ENCODE measurements around the gene BICDL2. TPM values are rescaled to one million over a fixed set of nuclear protein-coding genes. Genes with fewer than 3 reads are reported as not detected.

Gene BICDL2
- polyA plus RNA-seq, 4 donors, result 19.1 to 47.8 (median 33.5) TPM

DNA sequence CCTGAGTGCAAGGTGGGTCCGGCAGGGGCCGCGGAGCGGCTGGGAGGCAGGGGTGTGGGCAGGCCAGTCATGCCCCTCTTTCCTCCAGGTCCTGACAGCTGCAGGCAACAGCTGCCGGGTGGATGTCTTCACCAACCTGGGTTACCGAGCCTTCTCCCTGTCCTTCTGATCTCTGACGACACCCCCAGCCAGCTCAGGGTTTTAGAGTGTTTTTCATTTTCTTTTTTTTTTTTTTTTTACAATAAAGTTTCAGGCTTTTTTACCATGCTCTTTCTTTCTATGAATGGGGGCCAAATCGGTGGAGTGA is 9.3 kb downstream of the BICDL2 start:
- Histone ChIP-seq H3K36me3 (ENCODE audit: control insufficient read depth in 3 of 3, insufficient read depth in 2 of 3, low read depth in 1 of 3, low read length in 3 of 3) (peaks cover 0 to 55% (median 5%) of the 10 kb centered on the region in 3 donors), H3K27me3 (ENCODE audit: control insufficient read depth in 3 of 3, insufficient read depth in 3 of 3, low read length in 3 of 3) (peaks cover 0 to 28% (median 9%) of the 10 kb centered on the region in 3 donors), H3K27ac (ENCODE audit: low read depth in 1 of 3, low read length in 2 of 3) (no peak overlapping the region), H3K4me1 (ENCODE audit: control insufficient read depth in 3 of 3, insufficient read depth in 2 of 3, low read depth in 1 of 3, low read length in 2 of 3) (peaks cover 2 to 36% (median 8%) of the 10 kb centered on the region in 3 donors), H3K9me3 (ENCODE audit: control insufficient read depth in 2 of 2, insufficient read depth in 1 of 2, low read depth in 1 of 2, low read length in 1 of 2) (no peaks in the 10 kb centered on the region), H3K4me3 (ENCODE audit: low read depth in 1 of 3, low read length in 3 of 3) (no peak overlapping the region)
- DNase-seq (no peak), FAIRE-seq (no peak)
- 79 to 91% (median 83%) methylated on average over 7 to 8 of the region's 8 CpGs for whole genome bisulfite sequencing, 3 donors

DNA sequence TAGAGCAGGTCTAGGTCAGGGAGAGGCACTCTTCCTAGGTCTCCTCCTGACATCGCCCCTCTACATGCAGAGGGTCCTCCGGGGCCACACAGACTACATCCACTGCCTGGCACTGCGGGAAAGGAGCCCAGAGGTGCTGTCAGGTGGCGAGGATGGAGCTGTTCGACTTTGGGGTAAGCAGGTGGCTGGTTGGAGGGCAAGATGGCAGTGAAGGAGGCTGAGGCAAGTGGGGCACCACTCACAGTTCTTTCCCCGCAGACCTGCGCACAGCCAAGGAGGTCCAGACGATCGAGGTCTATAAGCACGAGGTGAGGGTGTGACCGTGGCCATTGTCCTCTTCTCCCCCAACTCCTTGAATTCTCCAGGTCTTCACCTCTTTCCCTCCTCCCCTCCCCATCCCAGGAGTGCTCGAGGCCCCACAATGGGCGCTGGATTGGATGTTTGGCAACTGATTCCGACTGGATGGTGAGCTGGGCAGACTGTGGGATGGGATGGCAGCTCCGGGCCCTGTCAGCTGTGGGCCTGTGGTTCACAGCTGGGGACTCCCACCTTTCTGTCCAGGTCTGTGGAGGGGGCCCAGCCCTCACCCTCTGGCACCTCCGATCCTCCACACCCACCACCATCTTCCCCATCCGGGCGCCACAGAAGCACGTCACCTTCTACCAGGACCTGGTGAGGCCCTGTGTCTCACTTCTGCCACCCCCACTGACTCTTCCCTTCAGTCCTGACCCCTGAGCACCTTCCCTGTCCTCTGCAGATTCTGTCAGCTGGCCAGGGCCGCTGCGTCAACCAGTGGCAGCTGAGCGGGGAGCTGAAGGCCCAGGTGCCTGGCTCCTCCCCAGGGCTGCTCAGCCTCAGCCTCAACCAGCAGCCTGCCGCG is 9.9 kb downstream of the BICDL2 start:
- no peaks in the 10 kb centered on the region for H3K9me3 ChIP-seq (ENCODE audit: control insufficient read depth in 2 of 2, insufficient read depth in 1 of 2, low read depth in 1 of 2, low read length in 1 of 2)
- 95 to 96% (median 95%) methylated on average over 23 to 24 of the region's 24 CpGs for WGBS, 3 donors
- H3K36me3 ChIP-seq (ENCODE audit: control insufficient read depth in 3 of 3, insufficient read depth in 2 of 3, low read depth in 1 of 3, low read length in 3 of 3), result peaks cover 0 to 60% (median 5%) of the 10 kb centered on the region in 3 donors
- H3K4me3 ChIP-seq (ENCODE audit: low read depth in 1 of 3, low read length in 3 of 3), result no peak overlapping the region
- no peak for FAIRE-seq
- H3K27me3 ChIP-seq (ENCODE audit: control insufficient read depth in 3 of 3, insufficient read depth in 3 of 3, low read length in 3 of 3), result peaks cover 0 to 28% (median 9%) of the 10 kb centered on the region in 3 donors
- no peak for DNase-seq
- H3K27ac ChIP-seq (ENCODE audit: low read depth in 1 of 3, low read length in 2 of 3), result no peak overlapping the region
- H3K4me1 ChIP-seq (ENCODE audit: control insufficient read depth in 3 of 3, insufficient read depth in 2 of 3, low read depth in 1 of 3, low read length in 2 of 3), result peaks cover 2 to 42% (median 11%) of the 10 kb centered on the region in 3 donors

DNA sequence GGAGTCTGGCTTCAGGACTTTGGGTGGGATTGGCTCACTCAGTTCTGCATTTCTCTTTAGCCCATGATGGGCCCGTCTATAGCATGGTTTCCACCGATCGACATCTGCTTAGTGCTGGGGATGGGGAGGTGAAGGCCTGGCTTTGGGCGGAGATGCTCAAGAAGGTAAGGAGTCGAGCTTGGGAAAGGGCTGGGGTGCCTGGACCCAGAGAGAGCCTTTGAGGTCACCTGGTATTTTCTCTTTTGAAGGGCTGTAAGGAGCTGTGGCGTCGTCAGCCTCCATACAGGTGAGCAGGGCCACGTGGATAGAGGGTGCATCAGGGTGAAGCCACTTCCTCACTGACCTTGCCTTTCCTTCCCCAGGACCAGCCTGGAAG is 10.8 kb downstream of the BICDL2 start:
- WGBS, 3 donors, result 86 to 93% (median 90%) methylated on average over 8 of the region's 8 CpGs
- Histone ChIP-seq H3K9me3 (ENCODE audit: control insufficient read depth in 2 of 2, insufficient read depth in 1 of 2, low read depth in 1 of 2, low read length in 1 of 2) (no peaks in the 10 kb centered on the region), H3K4me3 (ENCODE audit: low read depth in 1 of 3, low read length in 3 of 3) (no peak overlapping the region), H3K27ac (ENCODE audit: low read depth in 1 of 3, low read length in 2 of 3) (no peak overlapping the region), H3K27me3 (ENCODE audit: control insufficient read depth in 3 of 3, insufficient read depth in 3 of 3, low read length in 3 of 3) (peaks cover 0 to 24% (median 9%) of the 10 kb centered on the region in 3 donors), H3K4me1 (ENCODE audit: control insufficient read depth in 3 of 3, insufficient read depth in 2 of 3, low read depth in 1 of 3, low read length in 2 of 3) (peaks cover 2 to 50% (median 17%) of the 10 kb centered on the region in 3 donors), H3K36me3 (ENCODE audit: control insufficient read depth in 3 of 3, insufficient read depth in 2 of 3, low read depth in 1 of 3, low read length in 3 of 3) (peaks cover 0 to 65% (median 5%) of the 10 kb centered on the region in 3 donors)
- no peak for FAIRE-seq
- DNase-seq, result no peak

DNA sequence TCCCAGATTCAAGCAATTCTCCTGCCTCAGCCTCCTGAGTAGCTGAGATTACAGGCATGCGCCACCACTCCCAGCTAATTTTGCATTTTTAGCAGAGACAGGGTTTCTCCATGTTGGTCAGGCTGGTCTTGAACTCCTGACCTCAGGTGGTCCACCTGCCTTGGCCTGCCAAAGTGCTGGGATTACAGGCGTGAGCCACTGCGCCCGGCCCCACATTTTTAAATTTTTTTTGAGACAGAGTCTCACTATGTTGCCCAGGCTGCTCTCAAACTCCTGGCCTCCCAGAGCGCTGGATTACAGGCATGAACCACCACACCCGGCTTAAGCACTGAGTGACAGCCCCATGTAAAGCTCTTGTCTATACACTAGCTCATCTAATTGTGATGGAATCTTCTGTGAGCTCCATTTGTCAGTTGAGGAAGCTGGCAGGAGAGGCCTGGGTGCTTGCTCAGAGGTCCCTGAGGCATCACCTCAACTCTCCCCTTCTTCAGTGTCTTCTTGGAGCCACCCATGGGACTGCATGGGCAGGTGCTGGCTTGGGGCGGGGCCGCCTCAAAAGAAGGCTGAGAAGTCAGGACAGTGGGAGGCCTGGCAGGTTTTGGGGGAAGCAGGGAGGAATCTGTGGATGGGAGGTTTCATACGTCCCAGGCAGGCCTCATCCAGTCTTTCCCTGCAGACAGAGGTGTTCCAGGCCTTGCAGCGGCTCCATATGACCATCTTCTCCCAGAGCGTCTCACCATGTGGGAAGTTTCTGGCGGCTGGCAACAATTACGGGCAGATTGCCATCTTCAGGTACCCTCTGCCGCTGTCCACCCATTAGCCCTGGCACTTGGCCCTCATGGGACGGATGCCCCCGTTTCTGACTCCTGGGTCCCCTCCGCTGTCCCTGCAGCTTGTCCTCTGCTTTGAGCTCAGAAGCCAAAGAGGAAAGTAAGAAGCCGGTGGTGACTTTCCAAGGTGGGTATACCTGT is 11.4 kb downstream of the BICDL2 start:
- DNase-seq, result no peak
- peaks cover 0 to 62% (median 5%) of the 10 kb centered on the region in 3 donors for H3K36me3 ChIP-seq (ENCODE audit: control insufficient read depth in 3 of 3, insufficient read depth in 2 of 3, low read depth in 1 of 3, low read length in 3 of 3)
- no peak overlapping the region for H3K4me3 ChIP-seq (ENCODE audit: low read depth in 1 of 3, low read length in 3 of 3)
- peaks cover 2 to 50% (median 17%) of the 10 kb centered on the region in 3 donors for H3K4me1 ChIP-seq (ENCODE audit: control insufficient read depth in 3 of 3, insufficient read depth in 2 of 3, low read depth in 1 of 3, low read length in 2 of 3)
- no peak for FAIRE-seq
- no peaks in the 10 kb centered on the region for H3K9me3 ChIP-seq (ENCODE audit: control insufficient read depth in 2 of 2, insufficient read depth in 1 of 2, low read depth in 1 of 2, low read length in 1 of 2)
- WGBS, 3 donors, result 90 to 95% (median 91%) methylated on average over 18 of the region's 18 CpGs
- peaks cover 0 to 19% (median 6%) of the 10 kb centered on the region in 3 donors for H3K27me3 ChIP-seq (ENCODE audit: control insufficient read depth in 3 of 3, insufficient read depth in 3 of 3, low read length in 3 of 3)
- no peak overlapping the region for H3K27ac ChIP-seq (ENCODE audit: low read depth in 1 of 3, low read length in 2 of 3)

DNA sequence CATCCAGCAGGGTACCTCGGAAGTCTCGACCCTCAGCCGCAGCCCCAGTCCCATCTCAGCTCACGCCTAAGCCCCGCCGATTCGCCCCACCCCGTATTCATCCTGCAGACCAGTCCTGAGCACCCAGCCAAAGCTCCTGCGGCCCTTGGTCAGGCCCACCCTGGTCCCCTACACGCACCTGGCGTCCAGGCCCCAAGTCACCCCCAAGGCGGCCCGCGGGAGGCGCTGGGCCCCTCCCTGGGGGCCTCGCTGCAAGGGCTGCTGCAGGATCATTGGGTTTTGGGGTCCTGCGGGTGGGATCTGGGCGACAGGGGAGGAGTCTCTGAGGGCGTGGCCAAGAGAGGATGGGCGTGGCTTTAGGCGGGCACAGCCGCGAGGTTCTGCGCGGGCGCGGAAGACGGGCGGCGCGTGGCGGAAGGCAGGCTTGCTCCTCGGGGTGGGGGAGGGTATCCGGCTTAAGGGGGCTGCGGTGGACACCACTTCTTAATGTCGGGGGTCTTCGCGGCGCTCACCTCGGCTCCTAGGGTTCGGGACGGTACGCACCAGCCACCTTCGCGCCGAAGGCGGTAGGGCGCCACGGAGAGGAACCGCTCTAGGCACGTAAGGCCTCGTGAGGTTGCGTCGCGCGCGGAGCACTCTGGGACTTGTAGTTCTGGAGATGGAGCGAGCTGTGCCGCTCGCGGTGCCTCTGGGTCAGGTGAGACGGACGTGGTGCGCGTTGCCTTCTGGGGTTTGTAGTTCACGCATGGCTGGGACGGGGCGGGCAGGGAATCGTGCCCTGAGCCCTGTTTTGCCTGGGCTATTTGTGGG is 12.9 kb downstream of the BICDL2 start, which contains the start of the genes HCFC1R1 and THOC6:
TSS of gene HCFC1R1 (minus strand) at position 274 of the 810 bp plus-strand sequence. CDS start at position 273, 1 bp downstream.
TSS of gene THOC6 (plus strand) at position 367 of the 810 bp plus-strand sequence. CDS start at position 659, 292 bp downstream.
- DNase-seq (peak; percentile 98 to 99), FAIRE-seq (no peak)
- Histone ChIP-seq H3K36me3 (ENCODE audit: control insufficient read depth in 3 of 3, insufficient read depth in 2 of 3, low read depth in 1 of 3, low read length in 3 of 3) (peaks cover 0 to 53% (median 5%) of the 10 kb centered on the region in 3 donors), H3K27me3 (ENCODE audit: control insufficient read depth in 3 of 3, insufficient read depth in 3 of 3, low read length in 3 of 3) (peaks cover 0 to 4% (median under 1%) of the 10 kb centered on the region in 3 donors), H3K4me3 (ENCODE audit: low read depth in 1 of 3, low read length in 3 of 3) (peak within 1 kb of the TSS; percentile 33 to 97 (median 53)), H3K9me3 (ENCODE audit: control insufficient read depth in 2 of 2, insufficient read depth in 1 of 2, low read depth in 1 of 2, low read length in 1 of 2) (no peaks in the 10 kb centered on the region), H3K4me1 (ENCODE audit: control insufficient read depth in 3 of 3, insufficient read depth in 2 of 3, low read depth in 1 of 3, low read length in 2 of 3) (peaks cover 2 to 50% (median 17%) of the 10 kb centered on the region in 3 donors), H3K27ac (ENCODE audit: low read depth in 1 of 3, low read length in 2 of 3) (peak within 1 kb of the TSS; percentile 80 to 99 (median 93))
- 1% methylated on average over 53 to 69 of the region's 69 CpGs for WGBS, 3 donors

DNA sequence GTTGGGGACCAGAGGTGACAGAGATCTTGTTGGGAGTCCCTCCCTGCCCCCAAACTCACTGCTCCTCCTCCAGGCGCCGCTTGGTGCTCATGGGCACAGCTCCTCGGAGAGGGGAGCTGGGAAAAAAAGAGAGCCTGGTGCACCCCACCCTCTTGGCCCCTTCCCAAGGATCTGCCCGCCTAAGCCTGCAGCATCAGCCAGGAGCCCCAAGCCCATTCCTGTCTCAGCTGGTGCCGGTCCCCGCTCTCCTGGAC is 13.4 kb downstream of the BICDL2 start:
- H3K4me1 ChIP-seq (ENCODE audit: control insufficient read depth in 3 of 3, insufficient read depth in 2 of 3, low read depth in 1 of 3, low read length in 2 of 3), result peaks cover 2 to 50% (median 17%) of the 10 kb centered on the region in 3 donors
- H3K27me3 ChIP-seq (ENCODE audit: control insufficient read depth in 3 of 3, insufficient read depth in 3 of 3, low read length in 3 of 3), result peaks cover 0 to 4% (median 0%) of the 10 kb centered on the region in 3 donors
- H3K27ac ChIP-seq (ENCODE audit: low read depth in 1 of 3, low read length in 2 of 3), result peak overlapping the region; percentile 80 to 99 (median 93)
- DNase-seq, result peak in 1 of 2 donors; percentile 34
- peaks cover 0 to 48% (median 5%) of the 10 kb centered on the region in 3 donors for H3K36me3 ChIP-seq (ENCODE audit: control insufficient read depth in 3 of 3, insufficient read depth in 2 of 3, low read depth in 1 of 3, low read length in 3 of 3)
- WGBS, 3 donors, result 21 to 37% (median 29%) methylated on average over 3 to 6 of the region's 6 CpGs
- no peak for FAIRE-seq
- H3K4me3 ChIP-seq (ENCODE audit: low read depth in 1 of 3, low read length in 3 of 3), result peak overlapping the region; percentile 33 to 91 (median 53)
- no peaks in the 10 kb centered on the region for H3K9me3 ChIP-seq (ENCODE audit: control insufficient read depth in 2 of 2, insufficient read depth in 1 of 2, low read depth in 1 of 2, low read length in 1 of 2)

DNA sequence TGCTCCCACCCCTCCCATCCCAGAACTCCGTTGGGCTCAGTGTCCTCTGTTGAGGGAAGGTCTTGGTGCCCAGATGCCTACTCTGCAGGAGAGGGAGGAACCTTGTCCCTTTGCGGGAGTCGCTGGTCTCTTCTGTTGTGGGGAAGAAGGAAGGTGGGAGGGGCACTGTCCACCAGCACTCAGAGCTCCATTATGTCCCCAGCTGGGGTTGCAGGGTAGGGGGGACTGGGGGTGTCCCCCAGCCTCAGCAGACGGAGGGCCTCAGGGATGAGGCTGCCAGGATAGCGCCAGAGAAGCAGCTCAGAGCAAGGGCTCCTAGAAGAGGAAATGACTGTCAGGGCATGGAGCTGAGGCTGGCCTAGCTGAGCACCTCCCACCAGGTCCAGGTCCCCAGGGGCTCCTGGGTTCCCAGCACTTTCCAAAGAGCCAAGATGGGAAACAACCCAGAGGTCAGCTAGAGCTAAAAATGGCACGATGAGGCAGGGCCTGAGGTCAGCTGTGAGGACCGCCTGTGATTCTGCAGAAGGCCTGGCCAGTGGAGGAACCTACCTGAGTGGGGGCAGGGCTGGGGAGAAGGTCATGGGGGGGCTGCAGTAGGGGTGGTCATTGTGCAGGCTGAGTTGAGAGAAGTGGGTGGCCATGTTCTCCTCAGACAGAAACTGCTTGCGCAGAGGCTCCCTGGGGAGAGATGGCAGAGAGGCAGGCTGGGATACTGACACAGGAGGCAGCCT is 13.9 kb downstream of the BICDL2 start:
- Histone ChIP-seq H3K4me1 (ENCODE audit: control insufficient read depth in 3 of 3, insufficient read depth in 2 of 3, low read depth in 1 of 3, low read length in 2 of 3) (peaks cover 2 to 53% (median 17%) of the 10 kb centered on the region in 3 donors), H3K27ac (ENCODE audit: low read depth in 1 of 3, low read length in 2 of 3) (peak overlapping the region; percentile 80 to 99 (median 93)), H3K9me3 (ENCODE audit: control insufficient read depth in 2 of 2, insufficient read depth in 1 of 2, low read depth in 1 of 2, low read length in 1 of 2) (no peaks in the 10 kb centered on the region), H3K4me3 (ENCODE audit: low read depth in 1 of 3, low read length in 3 of 3) (peak overlapping the region in 2 of 3 donors; percentile 53 to 97), H3K36me3 (ENCODE audit: control insufficient read depth in 3 of 3, insufficient read depth in 2 of 3, low read depth in 1 of 3, low read length in 3 of 3) (peaks cover 0 to 48% (median 5%) of the 10 kb centered on the region in 3 donors), H3K27me3 (ENCODE audit: control insufficient read depth in 3 of 3, insufficient read depth in 3 of 3, low read length in 3 of 3) (peaks cover 0 to 9% (median 0%) of the 10 kb centered on the region in 3 donors)
- DNase-seq (no peak), FAIRE-seq (no peak)
- WGBS, 3 donors, result 44 to 52% (median 46%) methylated on average over 8 of the region's 8 CpGs

Measured in small intestine (tissue), 7 donors.